DOHH2 (cell line): ENCODE results near the gene FKBP5.

Experiments
- H3F3A ChIP-seq: fragments of 200-600 bp; sonication (generic), shearing (Covaris generic); 2 replicates; pipeline ENCODE4 v1.6.0; 2016; ENCODE audit warnings: antibody characterized with exemption, mild to moderate bottlenecking; ENCODE audit not compliant: control insufficient read depth, insufficient read depth
- H3K27ac ChIP-seq: fragments of 200-600 bp; sonication (generic); 2 replicates; pipeline ENCODE4 v1.5.1; 2014; ENCODE audit warnings: low read depth, mild to moderate bottlenecking, low read length, moderate library complexity
- H3K27me3 ChIP-seq: fragments of 200-600 bp; sonication (generic); 2 replicates; pipeline ENCODE4 v1.6.1; 2014; ENCODE audit warnings: mild to moderate bottlenecking, low read length, mixed read lengths; ENCODE audit not compliant: control insufficient read depth
- H3K36me3 ChIP-seq: fragments of 200-600 bp; sonication (generic); 2 replicates; pipeline ENCODE4 v1.6.1; 2014; ENCODE audit warnings: mild to moderate bottlenecking, low read length, moderate library complexity, mixed read lengths; ENCODE audit not compliant: control insufficient read depth
- H3K4me1 ChIP-seq: fragments of 200-600 bp; sonication (generic); 2 replicates; pipeline ENCODE4 v1.6.1; 2014; ENCODE audit warnings: mild to moderate bottlenecking, low read length, mixed read lengths; ENCODE audit not compliant: control insufficient read depth
- H3K4me2 ChIP-seq: fragments of 200-600 bp; sonication (generic); 2 replicates; pipeline ENCODE4 v1.6.0; 2014; ENCODE audit warnings: mild to moderate bottlenecking, low read length, moderate library complexity
- H3K4me3 ChIP-seq: fragments of 200-600 bp; sonication (generic); 2 replicates; pipeline ENCODE4 v1.5.1; 2014; ENCODE audit warnings: mild to moderate bottlenecking, low read length, mixed read lengths
- H3K79me2 ChIP-seq: fragments of 200-600 bp; sonication (generic); 2 replicates; pipeline ENCODE4 v1.6.1; 2014; ENCODE audit warnings: mild to moderate bottlenecking, low read length, mixed read lengths; ENCODE audit not compliant: control insufficient read depth
- H3K9me2 ChIP-seq: fragments of 200-600 bp; sonication (generic); replicated peaks from 2 replicates; pipeline ENCODE4 v1.6.1; 2014; ENCODE audit warnings: mild to moderate bottlenecking, low read length, mixed read lengths; ENCODE audit not compliant: control insufficient read depth
- H3K9me3 ChIP-seq: fragments of 200-600 bp; sonication (generic); 2 replicates; pipeline ENCODE4 v1.6.1; 2014; ENCODE audit warnings: antibody characterized with exemption, low read length, mixed read lengths; ENCODE audit not compliant: control insufficient read depth, insufficient read depth
- H4K20me1 ChIP-seq: fragments of 200-600 bp; sonication (generic); 2 replicates; pipeline ENCODE4 v1.6.0; 2014; ENCODE audit warnings: low read depth, mild to moderate bottlenecking, antibody characterized with exemption, low read length, moderate library complexity; ENCODE audit not compliant: control insufficient read depth, insufficient read depth
- EZH2phosphoT487 ChIP-seq: fragments of 200-600 bp; sonication (generic); IDR thresholded peaks from 2 replicates; pipeline ENCODE4 v1.6.1; 2017; ENCODE audit warnings: borderline replicate concordance, mild to moderate bottlenecking, antibody characterized with exemption, low read length, moderate library complexity, mixed read lengths
- TF ChIP-seq, protein P1 (sequence below): fragments of 200-600 bp; sonication (generic); IDR thresholded peaks from one replicate; pipeline ENCODE4 v1.5.1; 2014; ENCODE audit warnings: antibody characterized with exemption, mild to moderate bottlenecking, low read depth, low read length; ENCODE audit not compliant: poor library complexity, severe bottlenecking

FKBP5 gene

DNA sequence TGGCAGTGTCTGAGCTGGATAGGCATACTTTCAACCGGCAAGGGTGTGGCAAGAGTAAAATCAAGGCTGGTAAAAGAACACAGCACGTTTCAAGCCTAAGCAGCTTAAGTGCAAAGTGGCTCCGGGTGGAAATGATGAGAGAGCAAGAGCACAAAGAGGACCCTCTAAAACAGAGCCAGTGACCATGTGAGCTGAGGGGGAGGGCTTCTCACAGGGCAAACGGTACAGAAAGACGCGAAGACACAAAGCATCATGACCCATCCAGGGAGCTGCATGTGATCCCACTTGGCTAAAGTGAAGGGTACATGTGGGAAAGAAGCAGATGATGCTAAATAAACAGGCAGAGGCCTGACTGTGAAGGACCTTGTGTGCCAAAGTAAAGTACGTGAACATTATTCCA lies 25.7 kb downstream of the FKBP5 start:
- Histone ChIP-seq H3K27ac (no peak overlapping the region), H4K20me1 (no peaks in the 10 kb centered on the region), H3K36me3 (no peaks in the 10 kb centered on the region), H3K4me3 (peak overlapping the region; percentile 63), H3K4me1 (peaks cover 37% of the 10 kb centered on the region), H3F3A (peaks cover 7% of the 10 kb centered on the region; the same call in 1 of the 2 replicates), H3K4me2 (peak overlapping the region; percentile 78), H3K9me3 (no peaks in the 10 kb centered on the region), H3K79me2 (peaks cover 67% of the 10 kb centered on the region), H3K9me2 (no peaks in the 10 kb centered on the region), H3K27me3 (no peaks in the 10 kb centered on the region)
- TF ChIP-seq, protein P1, sequence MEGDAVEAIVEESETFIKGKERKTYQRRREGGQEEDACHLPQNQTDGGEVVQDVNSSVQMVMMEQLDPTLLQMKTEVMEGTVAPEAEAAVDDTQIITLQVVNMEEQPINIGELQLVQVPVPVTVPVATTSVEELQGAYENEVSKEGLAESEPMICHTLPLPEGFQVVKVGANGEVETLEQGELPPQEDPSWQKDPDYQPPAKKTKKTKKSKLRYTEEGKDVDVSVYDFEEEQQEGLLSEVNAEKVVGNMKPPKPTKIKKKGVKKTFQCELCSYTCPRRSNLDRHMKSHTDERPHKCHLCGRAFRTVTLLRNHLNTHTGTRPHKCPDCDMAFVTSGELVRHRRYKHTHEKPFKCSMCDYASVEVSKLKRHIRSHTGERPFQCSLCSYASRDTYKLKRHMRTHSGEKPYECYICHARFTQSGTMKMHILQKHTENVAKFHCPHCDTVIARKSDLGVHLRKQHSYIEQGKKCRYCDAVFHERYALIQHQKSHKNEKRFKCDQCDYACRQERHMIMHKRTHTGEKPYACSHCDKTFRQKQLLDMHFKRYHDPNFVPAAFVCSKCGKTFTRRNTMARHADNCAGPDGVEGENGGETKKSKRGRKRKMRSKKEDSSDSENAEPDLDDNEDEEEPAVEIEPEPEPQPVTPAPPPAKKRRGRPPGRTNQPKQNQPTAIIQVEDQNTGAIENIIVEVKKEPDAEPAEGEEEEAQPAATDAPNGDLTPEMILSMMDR, result no peak
- TF ChIP-seq EZH2phosphoT487, result no peak

DNA sequence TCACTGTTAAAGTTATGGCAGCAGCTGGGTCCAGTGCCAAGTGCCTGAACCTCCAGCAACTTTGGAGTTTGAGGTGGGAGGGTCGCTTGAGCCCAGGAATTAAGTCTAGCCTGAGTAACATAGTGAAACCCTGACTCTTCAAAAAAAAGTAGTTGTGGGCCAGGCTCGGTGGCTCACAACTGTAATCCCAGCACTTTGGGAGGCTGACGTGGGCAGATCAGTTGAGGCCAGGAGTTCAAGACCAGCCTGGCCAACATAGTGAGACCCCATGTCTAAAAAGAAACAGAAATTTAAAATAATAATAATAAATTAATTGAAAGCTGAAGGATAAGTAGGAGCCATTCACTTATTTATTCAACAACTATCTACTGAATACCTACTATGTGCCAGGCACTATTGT lies 33.8 kb downstream of the FKBP5 start:
- no peaks in the 10 kb centered on the region for H3K4me1 ChIP-seq
- no peaks in the 10 kb centered on the region for H3F3A ChIP-seq
- H3K36me3 ChIP-seq, result no peaks in the 10 kb centered on the region
- TF ChIP-seq EZH2phosphoT487, result no peak
- TF ChIP-seq, protein P1, result no peak
- no peak overlapping the region for H3K4me3 ChIP-seq
- H3K27ac ChIP-seq, result no peak overlapping the region
- peaks cover 65% of the 10 kb centered on the region for H3K79me2 ChIP-seq
- no peaks in the 10 kb centered on the region for H3K9me2 ChIP-seq
- H3K4me2 ChIP-seq, result no peak overlapping the region
- H3K9me3 ChIP-seq, result no peaks in the 10 kb centered on the region
- 0 out of 2 replicates have a peak, but pooled peaks cover 3% of the 10 kb centered on the region for H4K20me1 ChIP-seq
- H3K27me3 ChIP-seq, result no peaks in the 10 kb centered on the region

DNA sequence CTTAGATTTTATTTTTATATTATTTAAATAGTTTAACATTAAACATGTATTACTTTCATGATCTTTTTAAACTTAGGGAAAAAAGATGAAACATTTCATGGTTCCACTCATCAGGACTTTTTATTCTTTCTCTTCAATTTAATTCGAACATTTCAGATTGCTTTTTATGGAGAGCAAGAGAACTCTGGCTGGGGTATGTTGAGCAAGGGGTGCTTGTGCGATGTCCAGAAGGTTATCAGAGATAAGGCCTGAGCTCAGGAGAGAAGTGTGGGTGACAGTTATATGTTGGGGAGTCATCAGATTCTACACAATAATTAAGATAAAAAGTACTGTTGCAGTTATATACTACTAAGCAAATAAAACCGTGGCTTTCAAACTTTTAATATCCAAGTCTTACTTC lies 37.5 kb downstream of the FKBP5 start:
- H3K79me2 ChIP-seq, result peaks cover 78% of the 10 kb centered on the region
- H3F3A ChIP-seq, result no peaks in the 10 kb centered on the region; the same call in 1 of the 2 replicates
- H3K36me3 ChIP-seq, result peaks cover 4% of the 10 kb centered on the region
- no peaks in the 10 kb centered on the region for H3K4me1 ChIP-seq
- no peak overlapping the region for H3K27ac ChIP-seq
- H3K27me3 ChIP-seq, result no peaks in the 10 kb centered on the region
- 0 out of 2 replicates have a peak, but pooled peaks cover 3% of the 10 kb centered on the region for H4K20me1 ChIP-seq
- TF ChIP-seq, protein P1, result no peak
- TF ChIP-seq EZH2phosphoT487, result no peak
- no peaks in the 10 kb centered on the region for H3K9me3 ChIP-seq
- no peak overlapping the region for H3K4me2 ChIP-seq
- H3K9me2 ChIP-seq, result no peaks in the 10 kb centered on the region
- no peak overlapping the region for H3K4me3 ChIP-seq

DNA sequence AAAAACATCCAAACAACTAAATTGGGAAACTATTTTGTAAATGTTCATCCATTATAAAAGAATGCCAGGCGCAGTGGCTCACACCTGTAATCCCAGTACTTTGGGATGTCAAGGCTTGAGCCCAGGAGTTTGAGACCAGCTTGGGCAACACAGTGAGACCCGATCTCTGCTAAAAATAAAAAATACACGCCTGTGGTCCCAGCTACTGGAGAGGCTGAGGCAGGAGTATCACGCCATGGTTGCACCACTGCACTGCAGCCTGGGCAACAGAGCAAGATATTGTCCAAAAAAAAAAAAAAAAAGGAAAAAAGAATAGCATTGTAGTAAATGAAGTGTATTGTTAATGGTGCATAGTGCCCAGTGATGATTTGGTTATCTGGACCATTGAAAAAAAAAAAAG lies 38.7 kb downstream of the FKBP5 start:
- Histone ChIP-seq H3K79me2 (peaks cover 79% of the 10 kb centered on the region), H3K36me3 (peaks cover 10% of the 10 kb centered on the region)
- TF ChIP-seq, protein P1, result no peak
- no peak for TF ChIP-seq EZH2phosphoT487

More for the DNA sequence above, 38.7 kb downstream of the FKBP5 start:
- no peak overlapping the region for H3K27ac ChIP-seq
- no peaks in the 10 kb centered on the region; the same call in 1 of the 2 replicates for H3F3A ChIP-seq
- peaks cover 3% of the 10 kb centered on the region; the same call in 1 of the 2 replicates for H4K20me1 ChIP-seq
- no peak overlapping the region for H3K4me2 ChIP-seq
- H3K27me3 ChIP-seq, result no peaks in the 10 kb centered on the region
- H3K4me3 ChIP-seq, result no peak overlapping the region
- no peaks in the 10 kb centered on the region for H3K9me2 ChIP-seq
- no peaks in the 10 kb centered on the region for H3K9me3 ChIP-seq
- H3K4me1 ChIP-seq, result no peaks in the 10 kb centered on the region
